Motor neuron (in vitro differentiated cells): Measurements from ENCODE around the gene AP3B1. TPM values are rescaled to one million over a fixed set of nuclear protein-coding genes. Genes with fewer than 3 reads are reported as not detected.
A peak's percentile ranks its signal among the peaks of the same experiment; 100 is the strongest.

Experiments used
- ATAC-seq, 8 experiments: fragments of 200-7000 bp; cut with Tn5 transposase; replicated peaks in 6 of 8; 2 replicates each; pipeline ENCODE4 v1.8.0; 2021; ENCODE audit warnings: mild to moderate bottlenecking in 8 of 8, moderate library complexity in 8 of 8
- H3K27ac ChIP-seq, 2 donors: fragments of 250-450 bp; sonication (Bioruptor Pico); 2 replicates each; pipeline ENCODE4 v1.9.0; 2021; ENCODE audit warnings: antibody characterized with exemption in 2 of 2, mild to moderate bottlenecking in 2 of 2, moderate library complexity in 1 of 2
- H3K4me1 ChIP-seq, 2 donors: fragments of 250-450 bp; sonication (Bioruptor Pico); replicated peaks in 1 of 2; 2 replicates each; pipeline ENCODE4 v1.6.1; 2021; ENCODE audit warnings: antibody characterized with exemption in 2 of 2, mild to moderate bottlenecking in 2 of 2, moderate library complexity in 1 of 2
- H3K4me3 ChIP-seq, 5 donors: fragments of 250-450 bp; sonication (Bioruptor Pico); 2 replicates each; pipeline ENCODE4 v1.9.0; 2021; ENCODE audit warnings: antibody characterized with exemption in 5 of 5, mild to moderate bottlenecking in 5 of 5, moderate library complexity in 4 of 5
- WGBS, 10 experiments: fragments of 450-650 bp; shearing (Covaris generic); methylation state at CpG; one replicate each; pipeline ENCODE4 v1.0.0; 2022; 5-methylcytosine and 5-hydroxymethylcytosine counted together
- in situ Hi-C, 9 experiments: fragments of 400-800 bp; cut with MboI; loops; one replicate each; pipeline ENCODE4 v1.15.0; 2021; ENCODE audit warnings: low sequenced_read_pairs in 9 of 9, low pct_unique_long_range_greater_than_20kb in 2 of 9; ENCODE audit not compliant: unreplicated experiment in 9 of 9
- total RNA-seq, 8 experiments: library from RNA; unstranded; fragments of 300-600 nt; gene quantifications; 2 replicates each; pipeline versions ENCODE4 v1.2.3 to v1.2.4, GENCODE V29; 2022

The AP3B1 gene, protein sequence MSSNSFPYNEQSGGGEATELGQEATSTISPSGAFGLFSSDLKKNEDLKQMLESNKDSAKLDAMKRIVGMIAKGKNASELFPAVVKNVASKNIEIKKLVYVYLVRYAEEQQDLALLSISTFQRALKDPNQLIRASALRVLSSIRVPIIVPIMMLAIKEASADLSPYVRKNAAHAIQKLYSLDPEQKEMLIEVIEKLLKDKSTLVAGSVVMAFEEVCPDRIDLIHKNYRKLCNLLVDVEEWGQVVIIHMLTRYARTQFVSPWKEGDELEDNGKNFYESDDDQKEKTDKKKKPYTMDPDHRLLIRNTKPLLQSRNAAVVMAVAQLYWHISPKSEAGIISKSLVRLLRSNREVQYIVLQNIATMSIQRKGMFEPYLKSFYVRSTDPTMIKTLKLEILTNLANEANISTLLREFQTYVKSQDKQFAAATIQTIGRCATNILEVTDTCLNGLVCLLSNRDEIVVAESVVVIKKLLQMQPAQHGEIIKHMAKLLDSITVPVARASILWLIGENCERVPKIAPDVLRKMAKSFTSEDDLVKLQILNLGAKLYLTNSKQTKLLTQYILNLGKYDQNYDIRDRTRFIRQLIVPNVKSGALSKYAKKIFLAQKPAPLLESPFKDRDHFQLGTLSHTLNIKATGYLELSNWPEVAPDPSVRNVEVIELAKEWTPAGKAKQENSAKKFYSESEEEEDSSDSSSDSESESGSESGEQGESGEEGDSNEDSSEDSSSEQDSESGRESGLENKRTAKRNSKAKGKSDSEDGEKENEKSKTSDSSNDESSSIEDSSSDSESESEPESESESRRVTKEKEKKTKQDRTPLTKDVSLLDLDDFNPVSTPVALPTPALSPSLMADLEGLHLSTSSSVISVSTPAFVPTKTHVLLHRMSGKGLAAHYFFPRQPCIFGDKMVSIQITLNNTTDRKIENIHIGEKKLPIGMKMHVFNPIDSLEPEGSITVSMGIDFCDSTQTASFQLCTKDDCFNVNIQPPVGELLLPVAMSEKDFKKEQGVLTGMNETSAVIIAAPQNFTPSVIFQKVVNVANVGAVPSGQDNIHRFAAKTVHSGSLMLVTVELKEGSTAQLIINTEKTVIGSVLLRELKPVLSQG
- total RNA-seq = 10 to 100 TPM; 31.7 to 54.7 (median 47.4) TPM

DNA sequence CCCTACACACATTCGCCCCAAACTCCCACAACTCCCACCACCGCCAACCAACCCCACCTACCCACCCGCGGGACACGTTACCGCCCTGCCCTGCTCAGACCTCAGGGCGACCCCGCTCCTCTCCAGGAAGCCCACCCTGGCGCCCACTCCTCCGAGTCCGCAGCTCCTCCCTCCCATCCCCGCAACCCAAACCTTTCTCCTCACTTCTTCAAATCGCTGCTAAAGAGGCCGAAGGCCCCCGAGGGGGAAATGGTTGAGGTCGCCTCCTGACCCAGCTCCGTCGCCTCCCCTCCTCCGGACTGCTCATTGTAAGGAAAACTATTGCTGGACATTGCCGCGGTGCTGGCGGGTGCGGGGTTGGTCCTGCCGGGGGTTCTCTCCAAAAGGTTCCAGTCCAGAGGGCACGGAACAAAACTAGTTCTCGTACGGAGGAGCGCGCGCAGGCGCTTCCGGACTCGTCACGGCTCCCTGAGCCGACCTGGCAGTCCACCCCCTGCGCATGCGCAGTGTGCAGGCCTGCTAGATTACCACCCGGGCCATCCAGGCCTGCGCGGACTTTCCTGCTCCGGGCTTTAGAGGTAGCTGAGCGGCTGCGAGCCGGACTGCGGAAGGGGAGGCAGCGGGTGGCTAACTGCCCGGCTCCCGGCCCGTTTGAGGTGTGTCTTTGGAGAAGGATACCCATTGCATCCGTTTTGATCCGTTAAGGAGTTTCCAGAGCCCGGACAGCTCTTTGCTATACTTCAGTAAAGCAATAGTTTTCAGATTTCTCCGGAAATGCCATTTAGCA is at the start of gene AP3B1:
TSS of gene AP3B1 (minus strand) at position 451 of the 787 bp plus-strand sequence. CDS start at position 332, 119 bp downstream.
- WGBS, 10 experiments = 0 to 2% (median 0%) methylated on average over 3 to 14 of the region's 53 CpGs; no CpG with 5 or more reads in 3 of the 10 experiments
- peak; percentile 87 to 97 (median 94) for ATAC-seq
- in situ Hi-C loops = no loop called here
- peaks cover 0 to 7% of the 10 kb centered on the region in 2 donors for H3K4me1 ChIP-seq
- H3K4me3 ChIP-seq = peak within 1 kb of the TSS; percentile 65 to 95 (median 88)
- peak within 1 kb of the TSS; percentile 73 to 88 for H3K27ac ChIP-seq

DNA sequence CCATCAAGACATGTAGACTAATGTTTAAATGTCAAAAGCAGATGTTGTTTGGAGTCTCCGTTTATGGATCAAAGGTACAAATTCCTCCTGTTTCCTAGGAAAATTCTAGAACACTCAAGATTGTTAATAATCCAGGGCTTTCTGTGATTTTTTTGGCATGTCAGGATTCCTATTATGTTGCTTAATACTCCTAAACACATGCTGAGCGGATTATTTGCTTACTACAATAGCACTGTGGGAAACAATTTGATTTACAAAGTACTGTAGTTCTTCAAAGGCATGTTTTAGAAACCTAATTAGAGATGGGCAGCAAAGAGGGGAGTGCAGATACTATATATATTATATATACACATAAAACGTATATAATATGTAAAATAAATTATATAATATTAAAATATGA is 46.9 kb upstream of the AP3B1 start:
- in situ Hi-C loops = loop anchor here in 1 of 9 experiments (25.0 kb wide), 1 partner anchor 296 kb away; the partner anchor contains the start of gene LHFPL2
- Histone ChIP-seq H3K4me1 (peaks cover 0 to 4% of the 10 kb centered on the region in 2 donors), H3K4me3 (no peak overlapping the region), H3K27ac (no peak overlapping the region)
- no peak for ATAC-seq
- WGBS, 10 experiments = 0 to 88% (median 25%) methylated on average over 1 to 3 of the region's 3 CpGs; no CpG with 5 or more reads in 1 of the 10 experiments

DNA sequence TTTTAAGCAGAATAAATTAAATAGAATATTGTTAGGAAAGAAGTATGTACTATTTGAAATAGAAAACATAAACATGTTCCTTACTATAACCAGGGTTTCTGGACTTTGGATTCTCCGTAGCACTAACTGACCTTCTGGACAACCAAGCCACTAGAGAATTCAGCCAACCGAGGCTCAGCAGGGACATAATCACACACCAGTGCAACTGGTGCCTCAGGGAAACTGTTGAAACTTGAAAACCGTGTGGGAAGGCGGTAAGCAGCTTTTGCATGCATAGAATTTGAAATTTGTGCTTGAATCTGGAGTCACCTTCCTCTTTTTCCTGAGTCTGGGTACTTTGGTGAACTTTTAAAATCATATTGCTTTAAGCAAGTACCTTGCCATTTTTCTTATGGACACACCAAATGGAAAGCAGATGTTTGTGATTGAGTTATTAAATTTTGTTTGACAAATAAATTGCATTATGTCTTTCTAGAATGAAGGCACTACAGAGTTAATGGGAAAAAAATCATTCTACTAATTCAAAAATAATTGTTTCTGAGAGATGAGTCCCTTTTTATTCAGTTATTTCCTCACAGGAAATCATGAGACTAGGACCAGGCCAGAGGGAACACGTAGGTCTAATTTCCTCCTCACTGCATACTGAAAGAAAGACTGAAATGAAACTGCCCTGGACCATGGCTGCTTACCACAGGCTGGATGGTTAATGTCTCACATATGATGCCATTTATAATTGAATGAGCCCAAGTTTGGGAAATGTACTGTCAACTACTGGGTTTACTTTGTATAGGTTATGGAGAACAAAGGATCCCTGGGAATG is 45.3 kb upstream of the AP3B1 start:
- Histone ChIP-seq H3K4me3 (no peak overlapping the region), H3K4me1 (no peaks in the 10 kb centered on the region), H3K27ac (no peak overlapping the region)
- ATAC-seq = no peak
- in situ Hi-C loops = loop anchor here in 1 of 9 experiments (25.0 kb wide), 1 partner anchor 297 kb away; the partner anchor contains the start of gene LHFPL2
- WGBS, 10 experiments = 31 to 100% (median 81%) methylated on average over 1 to 4 of the region's 5 CpGs

DNA sequence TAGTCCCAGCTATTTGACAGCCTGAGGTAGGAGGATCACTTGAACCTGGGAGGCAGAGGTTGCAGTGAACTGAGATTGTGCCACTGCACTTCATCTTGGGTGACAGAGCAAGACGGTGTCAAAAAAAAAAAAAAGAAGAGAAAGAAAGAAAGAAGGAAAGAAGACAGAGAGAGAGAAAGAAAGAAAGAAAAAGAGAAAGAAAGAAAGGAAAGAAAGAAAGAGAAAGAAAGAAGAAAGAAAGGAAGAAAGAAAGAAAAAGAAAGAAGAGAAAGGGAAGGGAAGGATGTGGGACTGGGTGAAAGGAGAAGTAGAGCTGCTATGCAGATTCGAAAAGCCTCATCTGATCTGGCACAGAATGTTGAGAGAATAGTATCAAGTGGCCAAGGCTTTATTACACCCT is 42.2 kb upstream of the AP3B1 start:
- in situ Hi-C loops = loop anchor here in 1 of 9 experiments (25.0 kb wide), 1 partner anchor 301 kb away; the partner anchor contains the start of gene LHFPL2

DNA sequence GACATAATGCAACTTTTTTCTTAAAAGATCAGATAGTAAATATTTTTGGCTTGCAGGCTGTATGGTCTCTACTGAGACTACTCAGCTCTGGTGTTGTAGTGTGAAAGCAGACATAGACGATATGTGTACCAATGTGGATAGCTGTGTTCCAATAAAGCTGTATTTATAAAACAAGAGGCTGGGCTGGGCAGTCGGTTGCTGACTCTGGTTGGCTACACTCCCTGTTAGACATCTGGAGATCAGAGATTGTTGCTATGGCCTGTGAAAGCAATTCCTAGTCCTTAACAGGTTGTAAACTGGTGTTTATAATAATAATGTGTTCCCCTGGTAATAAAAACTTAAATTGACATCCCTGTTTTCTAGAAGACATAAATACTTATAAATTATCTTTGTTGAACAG is 41.5 kb upstream of the AP3B1 start:
- Histone ChIP-seq H3K4me3 (no peak overlapping the region), H3K4me1 (no peaks in the 10 kb centered on the region), H3K27ac (no peak overlapping the region)
- in situ Hi-C loops = loop anchor here in 1 of 9 experiments (25.0 kb wide), 1 partner anchor 301 kb away; the partner anchor contains the start of gene LHFPL2
- ATAC-seq = peak in 2 of 8 experiments; percentile 46 to 50
- 16 to 100% (median 83%) methylated on average over 1 to 2 of the region's 2 CpGs; no CpG with 5 or more reads in 2 of the 10 experiments for WGBS, 10 experiments

More for the DNA sequence above, 42.2 kb upstream of the AP3B1 start:
- ATAC-seq = no peak
- Histone ChIP-seq H3K4me1 (no peaks in the 10 kb centered on the region), H3K4me3 (no peak overlapping the region), H3K27ac (no peak overlapping the region)
- WGBS, 10 experiments = 43 to 94% (median 79%) methylated on average over 1 to 2 of the region's 2 CpGs; no CpG with 5 or more reads in 1 of the 10 experiments

DNA sequence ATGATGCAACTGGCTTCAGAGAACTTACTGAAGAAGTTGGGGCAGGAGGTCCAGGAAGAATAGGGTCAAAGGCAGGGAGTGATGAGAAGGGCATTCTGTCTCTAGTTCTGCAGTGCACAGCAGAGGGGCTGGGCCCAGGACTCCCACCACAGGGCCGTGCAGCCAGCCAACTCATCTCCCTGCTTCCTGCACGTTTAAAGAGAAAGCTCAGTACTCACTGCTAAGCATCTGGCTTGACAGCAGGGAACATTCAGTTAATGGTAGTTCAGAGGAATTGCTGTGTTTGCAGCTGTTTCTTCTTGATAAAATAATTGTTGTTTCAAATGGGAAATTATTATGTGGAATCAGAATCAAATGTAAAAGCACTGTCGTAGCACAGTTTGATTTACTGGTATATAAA is 40.3 kb upstream of the AP3B1 start:
- Histone ChIP-seq H3K4me3 (no peak overlapping the region), H3K27ac (no peak overlapping the region), H3K4me1 (no peaks in the 10 kb centered on the region)
- 17 to 100% (median 43%) methylated on average over 1 to 3 of the region's 3 CpGs; no CpG with 5 or more reads in 1 of the 10 experiments for WGBS, 10 experiments
- in situ Hi-C loops = loop anchor here in 1 of 9 experiments (25.0 kb wide), 1 partner anchor 302 kb away; the partner anchor contains the start of gene LHFPL2
- ATAC-seq = no peak

DNA sequence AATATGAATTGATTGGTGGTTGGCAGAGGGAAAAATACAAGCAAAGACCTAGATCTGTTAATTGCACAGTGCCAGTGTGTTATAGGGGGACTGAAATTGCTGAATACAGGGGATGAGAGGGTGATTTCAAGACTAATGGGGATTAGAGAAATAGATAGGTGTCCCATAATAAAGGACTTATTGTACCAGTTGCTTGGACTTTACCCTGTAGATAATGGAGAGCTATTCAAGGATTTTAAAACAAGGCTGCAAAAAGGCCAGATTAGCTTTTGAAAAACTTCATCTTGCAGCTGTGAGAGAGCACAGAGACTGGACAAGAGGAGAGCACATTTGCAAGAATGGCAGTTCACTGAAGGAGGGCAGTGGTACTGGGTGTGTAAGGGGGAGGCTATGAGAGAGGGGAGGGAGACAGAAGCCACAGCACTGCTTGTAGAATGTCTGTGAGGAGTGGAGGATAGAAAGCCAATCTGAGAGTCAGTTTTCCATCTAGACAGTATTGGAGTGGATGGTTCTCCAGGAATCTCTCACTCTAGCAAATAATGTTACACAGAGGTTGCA is 37.1 kb upstream of the AP3B1 start:
- Histone ChIP-seq H3K27ac (no peak overlapping the region), H3K4me3 (no peak overlapping the region), H3K4me1 (no peaks in the 10 kb centered on the region)
- ATAC-seq = no peak
- in situ Hi-C loops = loop anchor here in 1 of 9 experiments (25.0 kb wide), 1 partner anchor 306 kb away; the partner anchor contains the start of gene LHFPL2

DNA sequence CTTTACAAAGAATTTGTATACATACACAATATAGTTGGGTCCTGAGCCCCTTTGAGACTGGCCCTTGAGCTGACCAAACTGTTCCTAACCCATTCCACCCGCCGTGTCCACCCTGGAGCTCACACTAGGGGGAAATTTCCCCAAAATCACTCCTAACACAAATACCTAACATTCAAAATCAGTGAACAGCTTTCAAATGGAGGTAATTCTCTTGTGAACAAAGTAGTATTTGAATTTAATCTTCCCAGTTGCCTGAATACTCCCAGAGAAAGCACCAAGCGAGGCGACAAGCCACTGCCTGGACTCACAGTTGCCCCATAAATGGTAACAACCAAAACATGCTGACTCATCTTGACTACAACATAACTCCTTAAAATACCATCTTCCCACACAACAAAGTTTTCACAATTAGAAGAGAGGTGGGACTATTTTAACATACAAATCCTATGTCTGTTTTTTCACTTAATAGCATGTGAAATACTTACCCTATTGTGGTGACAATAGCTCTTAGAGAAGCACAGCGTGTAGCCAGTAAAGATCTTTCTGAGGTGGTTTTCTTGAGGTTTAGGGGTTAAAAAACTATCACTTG is 34.2 kb upstream of the AP3B1 start:
- Histone ChIP-seq H3K27ac (no peak overlapping the region), H3K4me3 (no peak overlapping the region), H3K4me1 (no peaks in the 10 kb centered on the region)
- in situ Hi-C loops = loop anchor here in 1 of 9 experiments (25.0 kb wide), 1 partner anchor 309 kb away; the partner anchor contains the start of gene LHFPL2
- ATAC-seq = peak in 3 of 8 experiments; percentile 36 to 51 (median 51)
- 17 to 88% (median 81%) methylated on average over 1 to 4 of the region's 5 CpGs; no CpG with 5 or more reads in 3 of the 10 experiments for WGBS, 10 experiments

DNA sequence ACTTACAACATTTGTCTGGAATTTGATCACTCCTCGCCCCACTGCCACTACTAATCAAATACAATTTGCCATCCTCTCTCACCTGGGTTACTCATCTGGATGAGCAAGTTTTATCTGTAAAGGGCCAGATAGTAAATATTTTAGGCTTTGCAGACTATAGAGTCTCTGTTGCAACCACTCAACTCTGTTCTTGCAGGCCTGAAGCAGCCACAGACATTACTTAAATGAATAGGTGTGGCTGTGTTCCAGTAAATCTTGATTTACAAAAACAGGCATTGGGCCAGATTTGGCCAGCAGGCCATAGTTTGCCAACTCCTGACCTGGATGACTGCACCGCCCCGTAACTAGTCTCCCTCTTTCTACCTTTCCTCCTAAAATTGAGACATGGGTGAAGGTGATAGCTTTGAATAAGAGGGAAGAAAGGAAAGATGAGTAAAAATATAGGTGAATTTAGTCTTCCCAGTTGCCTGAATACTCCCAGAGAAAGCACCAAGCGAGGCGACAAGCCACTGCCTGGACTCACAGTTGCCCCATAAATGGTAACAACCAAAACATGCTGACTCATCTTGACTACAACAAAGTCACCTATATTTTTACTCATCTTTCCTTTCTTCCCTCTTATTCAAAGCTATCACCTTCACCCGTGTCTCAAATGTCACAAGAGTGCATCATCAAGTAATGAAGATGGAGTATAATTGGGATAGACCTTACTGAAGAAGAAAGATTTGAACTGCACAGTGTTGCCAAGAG is 33.4 kb upstream of the AP3B1 start:
- WGBS, 10 experiments = 46 to 100% (median 80%) methylated on average over 1 to 6 of the region's 6 CpGs; no CpG with 5 or more reads in 1 of the 10 experiments
- Histone ChIP-seq H3K4me1 (no peaks in the 10 kb centered on the region), H3K27ac (no peak overlapping the region), H3K4me3 (no peak overlapping the region)
- ATAC-seq = peak in 3 of 8 experiments; percentile 63 to 85 (median 84)
- in situ Hi-C loops = loop anchor here in 1 of 9 experiments (25.0 kb wide), 1 partner anchor 309 kb away; the partner anchor contains the start of gene LHFPL2

DNA sequence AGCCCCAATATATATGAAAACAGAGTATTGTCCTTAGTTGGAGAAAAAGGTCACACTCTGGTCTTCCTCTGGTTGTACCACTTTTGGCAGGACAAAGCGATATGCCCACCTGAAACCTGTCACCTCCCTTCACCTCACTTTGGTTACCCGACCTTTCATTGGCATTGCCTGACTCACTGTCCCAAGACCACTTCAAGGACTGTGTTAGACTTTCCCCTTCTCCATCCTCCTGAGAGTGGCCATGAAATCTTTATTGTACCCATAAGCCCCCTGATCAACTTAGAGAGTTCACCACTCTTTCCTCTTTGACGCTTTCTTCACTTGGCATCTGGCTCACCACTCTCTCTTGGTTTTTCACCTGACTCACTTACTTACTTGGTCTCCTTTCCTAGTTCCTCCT is 32.4 kb upstream of the AP3B1 start:
- WGBS, 10 experiments = 83 to 100% (median 97%) methylated on average over 1 to 3 of the region's 3 CpGs
- Histone ChIP-seq H3K4me1 (no peaks in the 10 kb centered on the region), H3K4me3 (no peak overlapping the region), H3K27ac (no peak overlapping the region)
- no peak for ATAC-seq
- in situ Hi-C loops = loop anchor here in 1 of 9 experiments (25.0 kb wide), 1 partner anchor 310 kb away; the partner anchor contains the start of gene LHFPL2
